IMR-90 (cell line): Measurements from ENCODE around the gene NR4A3. TPM values are rescaled to one million over a fixed set of nuclear protein-coding genes. Genes with fewer than 3 reads are reported as not detected.

Experiments used
- ATAC-seq: fragments of 200-7000 bp; cut with Tn5 transposase; 2 replicates; pipeline ENCODE4 v1.9.1; 2020; ENCODE audit warnings: low read depth, mild to moderate bottlenecking, moderate library complexity
- BruUV-seq: library from RNA; stranded (reverse); fragments of 400-500 nt; replicated peaks from 2 replicates; lab custom pipeline; 2021; lab: Mats Ljungman, UMichigan
- CTCF ChIA-PET: fragments of 300-600 bp; formaldehyde crosslinking; extraction: SDS; loops from one replicate; lab custom pipeline; 2021; ENCODE audit warnings: antibody characterized with exemption; lab: Yijun Ruan, JAX
- POLR2A ChIA-PET: fragments of 300-600 bp; sonication (Branson Sonifier 250); formaldehyde crosslinking; loops from one replicate; lab custom pipeline; 2022; ENCODE audit warnings: antibody characterized with exemption; ENCODE audit not compliant: unreplicated experiment; lab: Charles Lee
- DNase-seq: peaks from one replicate; pipeline ENCODE4 v3.0.0; 2013
- H2AFZ ChIP-seq: replicated peaks from 2 replicates; pipeline ENCODE3; 2013; ENCODE audit warnings: low read length, mild to moderate bottlenecking; ENCODE audit not compliant: poor library complexity
- H2AK5ac ChIP-seq: 2 replicates; pipeline ENCODE4 v1.6.1; 2013; ENCODE audit warnings: low read depth, low read length, inconsistent platforms
- H2AK9ac ChIP-seq: replicated peaks from 2 replicates; pipeline ENCODE3; 2013; ENCODE audit warnings: mild to moderate bottlenecking, low read depth, low read length, moderate library complexity; ENCODE audit not compliant: poor library complexity
- H2BK120ac ChIP-seq: 2 replicates; pipeline ENCODE4 v1.6.1; 2013; ENCODE audit warnings: low read depth, low read length, inconsistent platforms
- H2BK15ac ChIP-seq: 3 replicates; pipeline ENCODE4 v1.6.1; 2013; ENCODE audit warnings: low read depth, low read length, inconsistent platforms
- H2BK20ac ChIP-seq: 2 replicates; pipeline ENCODE4 v1.6.1; 2013; ENCODE audit warnings: low read depth, mild to moderate bottlenecking, inconsistent platforms, low read length, moderate library complexity
- H2BK5ac ChIP-seq: 2 replicates; pipeline ENCODE4 v1.6.1; 2013; ENCODE audit warnings: mild to moderate bottlenecking, low read depth, low read length, inconsistent platforms; ENCODE audit not compliant: poor library complexity, severe bottlenecking
- H3K14ac ChIP-seq: replicated peaks from 2 replicates; pipeline ENCODE4 v1.6.1; 2013; ENCODE audit warnings: low read depth, low read length, inconsistent platforms
- H3K18ac ChIP-seq: 2 replicates; pipeline ENCODE4 v1.6.1; 2013; ENCODE audit warnings: low read depth, low read length, control low read depth
- H3K23ac ChIP-seq: 2 replicates; pipeline ENCODE4 v1.6.1; 2013; ENCODE audit warnings: low read depth, low read length, inconsistent platforms
- H3K27ac ChIP-seq: 2 replicates; pipeline ENCODE4 v1.5.1; 2013; ENCODE audit warnings: mild to moderate bottlenecking, control low read depth, low read length; ENCODE audit not compliant: insufficient read depth
- H3K27me3 ChIP-seq: 2 replicates; pipeline ENCODE4 v1.6.1; 2013; ENCODE audit warnings: low read length; ENCODE audit not compliant: control insufficient read depth, insufficient read depth
- H3K36me3 ChIP-seq: 2 replicates; pipeline ENCODE4 v1.6.1; 2013; ENCODE audit warnings: low read length, mixed read lengths; ENCODE audit not compliant: control insufficient read depth, insufficient read depth
- H3K4ac ChIP-seq: 2 replicates; pipeline ENCODE4 v1.6.1; 2013; ENCODE audit warnings: low read depth, low read length, inconsistent platforms
- H3K4me1 ChIP-seq: 2 replicates; pipeline ENCODE4 v1.6.1; 2013; ENCODE audit warnings: low read length, mixed read lengths; ENCODE audit not compliant: control insufficient read depth, insufficient read depth
- H3K4me2 ChIP-seq: 2 replicates; pipeline ENCODE4 v1.6.1; 2013; ENCODE audit warnings: low read depth, mild to moderate bottlenecking, control low read depth, low read length, moderate library complexity
- H3K4me3 ChIP-seq: 2 replicates; pipeline ENCODE4 v1.5.1; 2013; ENCODE audit warnings: low read depth, mild to moderate bottlenecking, control low read depth, low read length, moderate library complexity; ENCODE audit not compliant: insufficient read depth
- H3K56ac ChIP-seq: 2 replicates; pipeline ENCODE4 v1.6.1; 2013; ENCODE audit warnings: low read length, inconsistent platforms; ENCODE audit not compliant: insufficient read depth; ENCODE audit errors: extremely low read depth
- H3K79me1 ChIP-seq, 2 experiments: 2 replicates each; pipeline ENCODE4 v1.6.1; 2013; ENCODE audit warnings: low read length in 2 of 2, inconsistent platforms in 1 of 2, low read depth in 1 of 2
- H3K9ac ChIP-seq: 2 replicates; pipeline ENCODE4 v1.6.1; 2013; ENCODE audit warnings: low read depth, low read length, control low read depth
- H3K9me1 ChIP-seq: 2 replicates; pipeline ENCODE4 v1.6.1; 2013; ENCODE audit warnings: low read length, inconsistent platforms; ENCODE audit not compliant: insufficient read depth
- H3K9me3 ChIP-seq: 2 replicates; pipeline ENCODE4 v1.6.1; 2013; ENCODE audit warnings: low read length; ENCODE audit not compliant: control insufficient read depth, insufficient read depth
- H4K20me1 ChIP-seq: 2 replicates; pipeline ENCODE4 v1.6.1; 2013; ENCODE audit warnings: low read length, inconsistent platforms; ENCODE audit not compliant: insufficient read depth
- H4K5ac ChIP-seq: 2 replicates; pipeline ENCODE4 v1.6.1; 2013; ENCODE audit warnings: mild to moderate bottlenecking, low read depth, low read length, control low read depth
- H4K8ac ChIP-seq, 2 experiments: 2 replicates each; pipeline ENCODE4 v1.6.1; 2013; ENCODE audit warnings: low read depth in 2 of 2, low read length in 2 of 2, control low read depth in 1 of 2, inconsistent platforms in 1 of 2
- H4K91ac ChIP-seq: 2 replicates; pipeline ENCODE4 v1.6.1; 2013; ENCODE audit warnings: low read depth, low read length, inconsistent platforms; ENCODE audit not compliant: insufficient read depth
- WGBS, 2 experiments: methylation state at CpG; one replicate each; pipeline versions ENCODE4 v1.1.5 to v1.1.7; 2013; ENCODE audit warnings: missing lambda C conversion rate in 2 of 2; ENCODE audit not compliant: insufficient read length in 1 of 2; ENCODE audit errors: extremely low coverage in 2 of 2; 5-methylcytosine and 5-hydroxymethylcytosine counted together
- dilution Hi-C: fragments of 300-500 bp; cut with HindIII; formaldehyde crosslinking; loops from one replicate; pipeline ENCODE4 v1.14.3; 2018; ENCODE audit warnings: low sequenced_read_pairs; ENCODE audit not compliant: unreplicated experiment
- in situ Hi-C: fragments of 300-500 bp; cut with MboI; formaldehyde crosslinking; loops from 3 replicates; pipeline ENCODE4 v1.14.3; 2019; ENCODE audit warnings: low sequenced_read_pairs, inconsistent platforms, mixed read lengths
- intact Hi-C: fragments of 100-400 bp; cut with micrococcal nuclease; formaldehyde crosslinking; loops from 2 replicates; pipeline ENCODE4 v1.10.0; 2022
- polyA plus RNA-seq, 3 experiments: library from polyadenylated mRNA; depleted of rRNA; stranded (reverse); fragments of >200 nt; gene quantifications; 2 replicates each; pipeline ENCODE4 v1.2.3, GENCODE V29; 2012; ENCODE audit warnings: low replicate concordance in 1 of 3
- total RNA-seq: library from RNA; depleted of rRNA; stranded (reverse); fragments of >200 nt; gene quantifications from 2 replicates; pipeline ENCODE4 v1.2.3, GENCODE V29; 2012
- TF ChIP-seq, protein P1 (sequence below): conservative IDR thresholded peaks from 2 replicates; pipeline ENCODE4 v1.5.1; 2012; ENCODE audit warnings: mild to moderate bottlenecking, low read depth, low read length, improper control_type of control experiment

NR4A3 gene
- total and polyA plus RNA-seq, 2 of the 4 experiments (the other 2 are of a cell fraction) = 0.27 to 0.54 TPM

- BruUV-seq = no TSS peak
- Histone ChIP-seq H2AK5ac (peak overlapping the region; percentile 20; the same call in 1 of the 2 replicates), H2BK120ac (peak overlapping the region; percentile 10; the same call in 1 of the 2 replicates), H3K27me3 (no peaks in the 10 kb centered on the region), H3K27ac (no peak overlapping the region), H3K23ac (0 out of 2 replicates have a peak overlapping the region, but pooled peaks have one; percentile 5), H2BK5ac (no peak overlapping the region), H3K4me3 (no peak overlapping the region), H3K18ac (no peak overlapping the region), H4K91ac (no peak overlapping the region), H3K79me1 (no peaks in the 10 kb centered on the region), H4K8ac (no peak overlapping the region), H2AFZ (no peak overlapping the region), H3K9ac (no peak overlapping the region), H4K20me1 (peaks cover 4% of the 10 kb centered on the region; the same call in 1 of the 2 replicates), H3K14ac (0 out of 2 replicates have a peak overlapping the region, but pooled peaks have one; percentile 42), H3K9me3 (no peaks in the 10 kb centered on the region), H2BK20ac (peak overlapping the region; percentile 29; the same call in 1 of the 2 replicates), H3K9me1 (peaks cover 7% of the 10 kb centered on the region; the same call in 1 of the 2 replicates), H3K4me1 (peaks cover 9% of the 10 kb centered on the region; the same call in 1 of the 2 replicates), H4K5ac (no peak overlapping the region), H3K56ac (no peak overlapping the region), H3K4me2 (no peak overlapping the region), H2BK15ac (no peak overlapping the region; the same call in 2 of the 3 replicates), H2AK9ac (no peak overlapping the region), H3K36me3 (no peaks in the 10 kb centered on the region), H3K4ac (no peak overlapping the region)
- dilution Hi-C loops = no loop called here
- ChIA-PET CTCF (no interaction called here), POLR2A (no interaction called here)
- ATAC-seq (no peak), DNase-seq (peak; percentile 20)
- 66% methylated on average over 5 of the region's 5 CpGs; no CpG with 5 or more reads in 1 of the 2 experiments for WGBS, 2 experiments
- intact Hi-C loops = no loop called here
- in situ Hi-C loops = no loop called here
- TF ChIP-seq, protein P1, sequence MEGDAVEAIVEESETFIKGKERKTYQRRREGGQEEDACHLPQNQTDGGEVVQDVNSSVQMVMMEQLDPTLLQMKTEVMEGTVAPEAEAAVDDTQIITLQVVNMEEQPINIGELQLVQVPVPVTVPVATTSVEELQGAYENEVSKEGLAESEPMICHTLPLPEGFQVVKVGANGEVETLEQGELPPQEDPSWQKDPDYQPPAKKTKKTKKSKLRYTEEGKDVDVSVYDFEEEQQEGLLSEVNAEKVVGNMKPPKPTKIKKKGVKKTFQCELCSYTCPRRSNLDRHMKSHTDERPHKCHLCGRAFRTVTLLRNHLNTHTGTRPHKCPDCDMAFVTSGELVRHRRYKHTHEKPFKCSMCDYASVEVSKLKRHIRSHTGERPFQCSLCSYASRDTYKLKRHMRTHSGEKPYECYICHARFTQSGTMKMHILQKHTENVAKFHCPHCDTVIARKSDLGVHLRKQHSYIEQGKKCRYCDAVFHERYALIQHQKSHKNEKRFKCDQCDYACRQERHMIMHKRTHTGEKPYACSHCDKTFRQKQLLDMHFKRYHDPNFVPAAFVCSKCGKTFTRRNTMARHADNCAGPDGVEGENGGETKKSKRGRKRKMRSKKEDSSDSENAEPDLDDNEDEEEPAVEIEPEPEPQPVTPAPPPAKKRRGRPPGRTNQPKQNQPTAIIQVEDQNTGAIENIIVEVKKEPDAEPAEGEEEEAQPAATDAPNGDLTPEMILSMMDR = no peak
Observed at GRCh38 chr9:99870126-99870525, 48.4 kb downstream of the NR4A3 start.
